Measurements from ENCODE around the gene PUS3.
"Not testable (repeated sequence)": the region's sequence is repeated elsewhere in the genome, so short reads cannot be mapped to it uniquely, and the experiment has no call there.

PUS3 gene

GRCh38 chr11:125925804-125926203, 22.8 kb upstream of the PUS3 start:
- Histone ChIP-seq H3K27me3 (ENCODE audit: control insufficient read depth, insufficient read depth, low read length) (no peaks in the 10 kb centered on the region), H3K4me3 (ENCODE audit: low read depth, low read length) (no peak overlapping the region), H3K27ac (ENCODE audit: low read depth, low read length) (no peak overlapping the region), H3K36me3 (ENCODE audit: control insufficient read depth, insufficient read depth, low read length) (no peaks in the 10 kb centered on the region), H3K9me3 (ENCODE audit: control insufficient read depth, insufficient read depth, low read depth, low read length) (no peaks in the 10 kb centered on the region), H3K9ac (ENCODE audit: low read length) (no peak overlapping the region), H3K4me1 (ENCODE audit: control insufficient read depth, insufficient read depth, low read length) (no peaks in the 10 kb centered on the region)

DNA sequence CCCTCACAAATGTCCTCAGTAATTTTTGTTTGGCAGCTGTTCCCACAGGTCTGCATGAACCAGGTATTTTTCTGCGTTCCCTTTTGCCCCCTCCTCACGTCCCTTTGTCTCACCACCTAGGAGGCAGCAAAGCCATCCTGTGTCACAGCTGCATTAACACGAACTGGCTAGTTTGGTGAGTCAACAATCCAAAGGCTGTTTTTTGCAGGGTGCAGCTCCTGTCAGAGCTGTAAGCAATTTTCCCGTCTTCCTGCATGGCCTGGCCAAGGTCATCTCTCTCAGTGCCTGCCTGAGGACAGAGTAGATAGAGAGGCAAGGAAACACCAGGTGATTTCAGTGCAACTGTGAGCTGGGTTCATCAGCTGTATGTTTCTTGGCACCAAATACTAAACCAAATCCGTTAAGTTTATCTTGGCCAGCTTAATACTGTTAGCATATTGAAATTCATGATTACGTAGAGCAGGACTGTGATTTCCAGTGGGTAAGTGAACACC, 22.3 kb upstream of the PUS3 start:
- no peaks in the 10 kb centered on the region for H3K9me3 ChIP-seq (ENCODE audit: control insufficient read depth, insufficient read depth, low read depth, low read length)
- no peak overlapping the region for H3K9ac ChIP-seq (ENCODE audit: low read length)
- no peaks in the 10 kb centered on the region for H3K36me3 ChIP-seq (ENCODE audit: control insufficient read depth, insufficient read depth, low read length)
- no peak overlapping the region for H3K4me3 ChIP-seq (ENCODE audit: low read depth, low read length)
- no peaks in the 10 kb centered on the region for H3K4me1 ChIP-seq (ENCODE audit: control insufficient read depth, insufficient read depth, low read length)
- H3K27ac ChIP-seq (ENCODE audit: low read depth, low read length): no peak overlapping the region
- H3K27me3 ChIP-seq (ENCODE audit: control insufficient read depth, insufficient read depth, low read length): no peaks in the 10 kb centered on the region

GRCh38 chr11:125924384-125925007, 21.5 kb upstream of the PUS3 start:
- H3K36me3 ChIP-seq (ENCODE audit: control insufficient read depth, insufficient read depth, low read length): no peaks in the 10 kb centered on the region
- H3K27me3 ChIP-seq (ENCODE audit: control insufficient read depth, insufficient read depth, low read length): no peaks in the 10 kb centered on the region
- H3K9me3 ChIP-seq (ENCODE audit: control insufficient read depth, insufficient read depth, low read depth, low read length): no peaks in the 10 kb centered on the region
- no peak overlapping the region for H3K9ac ChIP-seq (ENCODE audit: low read length)
- H3K4me1 ChIP-seq (ENCODE audit: control insufficient read depth, insufficient read depth, low read length): no peaks in the 10 kb centered on the region
- H3K27ac ChIP-seq (ENCODE audit: low read depth, low read length): no peak overlapping the region
- H3K4me3 ChIP-seq (ENCODE audit: low read depth, low read length): no peak overlapping the region

DNA sequence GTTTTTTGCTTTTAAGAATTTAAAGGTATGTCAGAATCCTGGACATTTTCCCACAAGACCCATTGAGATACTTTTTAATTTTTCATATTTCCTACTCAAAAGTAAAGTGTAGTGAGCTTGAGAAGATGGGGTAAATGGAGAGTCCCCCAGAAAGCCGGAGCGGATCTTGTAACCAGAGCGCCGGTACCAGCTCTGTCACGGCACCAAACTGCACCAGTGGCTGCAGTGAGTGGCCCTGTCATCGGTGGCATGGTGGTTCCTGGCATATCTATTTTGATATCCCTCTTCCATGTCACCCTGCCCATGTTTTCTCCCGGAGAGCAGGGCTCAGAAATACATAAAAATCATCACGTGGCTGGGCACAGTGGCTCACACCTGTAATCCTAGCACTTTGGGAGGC, 20.6 kb upstream of the PUS3 start:
- H3K9me3 ChIP-seq (ENCODE audit: control insufficient read depth, insufficient read depth, low read depth, low read length): no peaks in the 10 kb centered on the region
- no peaks in the 10 kb centered on the region for H3K27me3 ChIP-seq (ENCODE audit: control insufficient read depth, insufficient read depth, low read length)
- no peak overlapping the region for H3K4me3 ChIP-seq (ENCODE audit: low read depth, low read length)
- no peaks in the 10 kb centered on the region for H3K36me3 ChIP-seq (ENCODE audit: control insufficient read depth, insufficient read depth, low read length)
- no peaks in the 10 kb centered on the region for H3K4me1 ChIP-seq (ENCODE audit: control insufficient read depth, insufficient read depth, low read length)
- H3K27ac ChIP-seq (ENCODE audit: low read depth, low read length): no peak overlapping the region
- no peak overlapping the region for H3K9ac ChIP-seq (ENCODE audit: low read length)

- H3K9me3 ChIP-seq (ENCODE audit: control insufficient read depth, insufficient read depth, low read depth, low read length): no peaks in the 10 kb centered on the region
- H3K4me3 ChIP-seq (ENCODE audit: low read depth, low read length): no peak overlapping the region
- no peaks in the 10 kb centered on the region for H3K4me1 ChIP-seq (ENCODE audit: control insufficient read depth, insufficient read depth, low read length)
- H3K27me3 ChIP-seq (ENCODE audit: control insufficient read depth, insufficient read depth, low read length): no peaks in the 10 kb centered on the region
- no peak overlapping the region for H3K27ac ChIP-seq (ENCODE audit: low read depth, low read length)
- H3K36me3 ChIP-seq (ENCODE audit: control insufficient read depth, insufficient read depth, low read length): no peaks in the 10 kb centered on the region
- H3K9ac ChIP-seq (ENCODE audit: low read length): no peak overlapping the region
Observed at GRCh38 chr11:125923012-125923579, 20.1 kb upstream of the PUS3 start.

GRCh38 chr11:125922156-125922555, 19.1 kb upstream of the PUS3 start:
- no peaks in the 10 kb centered on the region for H3K9me3 ChIP-seq (ENCODE audit: control insufficient read depth, insufficient read depth, low read depth, low read length)
- H3K9ac ChIP-seq (ENCODE audit: low read length): no peak overlapping the region
- H3K36me3 ChIP-seq (ENCODE audit: control insufficient read depth, insufficient read depth, low read length): no peaks in the 10 kb centered on the region
- no peaks in the 10 kb centered on the region for H3K4me1 ChIP-seq (ENCODE audit: control insufficient read depth, insufficient read depth, low read length)
- no peak overlapping the region for H3K27ac ChIP-seq (ENCODE audit: low read depth, low read length)
- no peaks in the 10 kb centered on the region for H3K27me3 ChIP-seq (ENCODE audit: control insufficient read depth, insufficient read depth, low read length)
- no peak overlapping the region for H3K4me3 ChIP-seq (ENCODE audit: low read depth, low read length)

- no peak overlapping the region for H3K9ac ChIP-seq (ENCODE audit: low read length)
- no peaks in the 10 kb centered on the region for H3K4me1 ChIP-seq (ENCODE audit: control insufficient read depth, insufficient read depth, low read length)
- no peaks in the 10 kb centered on the region for H3K27me3 ChIP-seq (ENCODE audit: control insufficient read depth, insufficient read depth, low read length)
- no peaks in the 10 kb centered on the region for H3K9me3 ChIP-seq (ENCODE audit: control insufficient read depth, insufficient read depth, low read depth, low read length)
- H3K27ac ChIP-seq (ENCODE audit: low read depth, low read length): no peak overlapping the region
- H3K36me3 ChIP-seq (ENCODE audit: control insufficient read depth, insufficient read depth, low read length): no peaks in the 10 kb centered on the region
- H3K4me3 ChIP-seq (ENCODE audit: low read depth, low read length): no peak overlapping the region
Observed at GRCh38 chr11:125921042-125921441, 18.0 kb upstream of the PUS3 start.

DNA sequence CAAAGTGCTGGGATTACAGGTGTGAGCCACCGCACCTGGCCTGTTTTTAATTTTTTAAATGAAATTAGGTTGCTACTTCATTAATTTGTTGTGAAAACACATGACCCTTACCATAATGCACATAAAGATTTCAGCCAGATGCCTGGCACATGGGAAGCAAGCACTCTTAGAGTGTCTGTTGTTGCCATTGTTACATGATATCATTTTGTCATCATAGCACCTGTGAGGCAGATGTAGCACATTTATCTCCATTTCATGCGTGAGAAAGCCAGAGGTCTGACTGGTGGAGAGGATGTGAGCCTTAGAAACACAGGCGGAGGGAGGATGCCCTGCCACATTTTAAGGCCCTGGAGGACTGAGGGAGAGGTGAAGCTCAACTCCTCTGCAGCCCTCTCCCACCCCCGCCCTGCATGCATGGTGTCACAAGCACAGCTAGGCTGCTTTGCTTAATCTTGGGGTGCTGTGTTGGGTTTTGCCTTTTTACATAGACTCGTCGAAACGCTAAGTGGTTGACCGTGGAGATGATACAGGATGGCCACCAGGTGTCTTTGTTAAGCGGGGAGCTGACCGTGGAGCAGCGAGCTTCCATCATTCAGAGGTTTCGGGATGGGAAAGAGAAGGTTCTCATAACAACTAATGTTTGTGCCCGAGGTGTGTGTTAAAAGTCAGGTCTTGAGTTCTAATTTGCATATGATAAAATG, 15.3 kb upstream of the PUS3 start:
- Histone ChIP-seq H3K36me3 (ENCODE audit: control insufficient read depth, insufficient read depth, low read length) (no peaks in the 10 kb centered on the region), H3K9me3 (ENCODE audit: control insufficient read depth, insufficient read depth, low read depth, low read length) (no peaks in the 10 kb centered on the region), H3K4me1 (ENCODE audit: control insufficient read depth, insufficient read depth, low read length) (no peaks in the 10 kb centered on the region), H3K4me3 (ENCODE audit: low read depth, low read length) (no peak overlapping the region), H3K27me3 (ENCODE audit: control insufficient read depth, insufficient read depth, low read length) (no peaks in the 10 kb centered on the region; the same call in 1 of the 2 replicates), H3K9ac (ENCODE audit: low read length) (no peak overlapping the region), H3K27ac (ENCODE audit: low read depth, low read length) (no peak overlapping the region)

DNA sequence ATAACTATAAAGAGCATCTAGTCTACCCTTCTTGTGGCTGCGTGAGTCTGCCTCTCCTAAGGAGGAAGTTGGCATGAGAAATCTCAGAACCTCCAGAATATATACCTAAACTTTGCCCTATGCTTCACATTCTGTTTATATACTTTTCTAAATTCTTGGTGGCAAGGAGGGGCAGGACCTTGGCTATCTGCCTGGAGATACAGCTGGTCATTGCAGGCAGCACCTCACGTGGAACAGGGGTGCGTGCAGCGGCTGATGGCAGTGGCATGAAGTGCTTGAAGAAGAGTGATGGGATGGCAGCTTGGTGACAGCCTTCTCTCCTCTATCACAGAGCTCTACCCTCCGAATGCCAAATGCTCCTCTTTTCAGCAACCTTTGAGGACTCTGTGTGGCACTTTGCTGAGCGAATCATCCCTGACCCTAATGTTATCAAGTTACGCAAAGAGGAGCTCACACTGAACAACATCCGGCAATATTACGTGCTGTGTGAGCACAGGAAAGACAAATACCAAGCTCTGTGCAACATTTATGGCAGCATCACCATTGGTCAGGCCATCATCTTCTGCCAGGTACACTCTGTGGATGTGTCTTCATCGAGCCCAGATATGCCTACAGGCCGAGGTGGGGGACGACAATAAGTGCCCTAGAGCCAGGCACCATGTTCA, 13.8 kb upstream of the PUS3 start:
- no peaks in the 10 kb centered on the region; the same call in 1 of the 2 replicates for H3K36me3 ChIP-seq (ENCODE audit: control insufficient read depth, insufficient read depth, low read length)
- H3K27me3 ChIP-seq (ENCODE audit: control insufficient read depth, insufficient read depth, low read length): no peaks in the 10 kb centered on the region; the same call in 1 of the 2 replicates
- no peaks in the 10 kb centered on the region for H3K9me3 ChIP-seq (ENCODE audit: control insufficient read depth, insufficient read depth, low read depth, low read length)
- no peak overlapping the region for H3K4me3 ChIP-seq (ENCODE audit: low read depth, low read length)
- no peaks in the 10 kb centered on the region for H3K4me1 ChIP-seq (ENCODE audit: control insufficient read depth, insufficient read depth, low read length)
- no peak overlapping the region for H3K9ac ChIP-seq (ENCODE audit: low read length)
- no peak overlapping the region for H3K27ac ChIP-seq (ENCODE audit: low read depth, low read length)

DNA sequence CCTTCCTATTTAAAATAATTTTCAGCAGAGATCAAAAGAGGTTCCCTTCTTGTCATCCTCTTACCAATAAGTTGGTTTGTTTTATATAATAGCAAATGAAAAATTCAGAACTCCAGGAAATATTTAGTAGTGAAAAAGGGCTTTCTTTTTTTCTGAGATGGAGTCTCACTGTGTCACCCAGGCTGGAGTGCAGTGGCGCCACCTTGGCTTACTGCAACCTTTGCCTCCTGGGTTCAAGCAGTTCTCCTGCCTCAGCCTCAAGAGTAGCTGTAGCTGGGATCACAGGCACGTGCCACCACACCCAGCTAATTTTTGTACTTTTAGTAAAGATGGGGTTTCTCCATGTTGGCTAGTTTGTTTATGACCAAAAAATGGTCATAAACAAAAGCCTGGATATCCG, 11.6 kb upstream of the PUS3 start:
- H3K27me3 ChIP-seq (ENCODE audit: control insufficient read depth, insufficient read depth, low read length); H3K36me3 ChIP-seq (ENCODE audit: control insufficient read depth, insufficient read depth, low read length); H3K4me1 ChIP-seq (ENCODE audit: control insufficient read depth, insufficient read depth, low read length); H3K9ac ChIP-seq (ENCODE audit: low read length); H3K4me3 ChIP-seq (ENCODE audit: low read depth, low read length); H3K27ac ChIP-seq (ENCODE audit: low read depth, low read length); H3K9me3 ChIP-seq (ENCODE audit: control insufficient read depth, insufficient read depth, low read depth, low read length): not testable (repeated sequence)
